H9 (cell line): ENCODE data around the gene MRPS14. TPM values are rescaled to one million over a fixed set of nuclear protein-coding genes. Genes with fewer than 3 reads are reported as not detected.

Experiments
- DNase-seq: peaks from one replicate; pipeline ENCODE4 v3.0.0-alpha.2; 2017
- H2AFZ ChIP-seq: one replicate; pipeline ENCODE4 v1.6.1; 2013; ENCODE audit warnings: mild to moderate bottlenecking, low read length, control low read depth, moderate library complexity
- H2AK5ac ChIP-seq: 2 replicates; pipeline ENCODE4 v1.6.1; 2013; ENCODE audit warnings: low read length, control low read depth, mixed read lengths; ENCODE audit not compliant: insufficient read length
- H2BK120ac ChIP-seq: one replicate; pipeline ENCODE4 v1.6.1; 2013; ENCODE audit warnings: low read depth, mild to moderate bottlenecking, low read length, control low read depth, inconsistent platforms; ENCODE audit not compliant: poor library complexity, severe bottlenecking
- H2BK12ac ChIP-seq: 2 replicates; pipeline ENCODE4 v1.6.1; 2013; ENCODE audit warnings: low read length, control low read depth, mixed read lengths, low read depth; ENCODE audit not compliant: insufficient read length
- H2BK15ac ChIP-seq: 2 replicates; pipeline ENCODE4 v1.6.1; 2013; ENCODE audit warnings: low read depth, low read length, control low read depth
- H2BK20ac ChIP-seq: one replicate; pipeline ENCODE4 v1.6.1; 2013; ENCODE audit warnings: low read depth, mild to moderate bottlenecking, low read length, control low read depth, inconsistent platforms; ENCODE audit not compliant: poor library complexity, severe bottlenecking
- H2BK5ac ChIP-seq: 2 replicates; pipeline ENCODE4 v1.6.1; 2013; ENCODE audit warnings: low read length, control low read depth, mixed read lengths; ENCODE audit not compliant: insufficient read length
- H3K14ac ChIP-seq: 2 replicates; pipeline ENCODE4 v1.6.1; 2013; ENCODE audit warnings: low read length, control low read depth; ENCODE audit not compliant: insufficient read depth
- H3K18ac ChIP-seq: 2 replicates; pipeline ENCODE4 v1.6.1; 2013; ENCODE audit warnings: low read depth, mild to moderate bottlenecking, mixed read lengths, low read length, control low read depth; ENCODE audit not compliant: insufficient read length
- H3K23ac ChIP-seq: 2 replicates; pipeline ENCODE4 v1.6.1; 2013; ENCODE audit warnings: low read length, control low read depth, mixed read lengths, low read depth; ENCODE audit not compliant: insufficient read length
- H3K23me2 ChIP-seq: 2 replicates; pipeline ENCODE4 v1.6.1; 2013; ENCODE audit warnings: low read depth, mild to moderate bottlenecking, mixed read lengths, low read length, control low read depth; ENCODE audit not compliant: insufficient read length, poor library complexity, severe bottlenecking
- H3K27ac ChIP-seq: 2 replicates; pipeline ENCODE4 v1.5.1; 2013; ENCODE audit warnings: low read length, control low read depth, mixed read lengths, low read depth; ENCODE audit not compliant: insufficient read length
- H3K27me3 ChIP-seq: 2 replicates; pipeline ENCODE4 v1.6.1; 2013; ENCODE audit warnings: low read length, control low read depth, inconsistent platforms; ENCODE audit not compliant: insufficient read depth
- H3K4ac ChIP-seq: 2 replicates; pipeline ENCODE4 v1.6.1; 2013; ENCODE audit warnings: low read depth, mild to moderate bottlenecking, control low read depth, inconsistent platforms, low read length, moderate library complexity
- H3K4me1 ChIP-seq: 2 replicates; pipeline ENCODE4 v1.6.1; 2013; ENCODE audit warnings: low read length, control low read depth, inconsistent platforms; ENCODE audit not compliant: insufficient read depth
- H3K4me2 ChIP-seq: 2 replicates; pipeline ENCODE4 v1.6.1; 2013; ENCODE audit warnings: low read length, control low read depth, mixed read lengths; ENCODE audit not compliant: insufficient read length, insufficient read depth
- H3K56ac ChIP-seq: 2 replicates; pipeline ENCODE4 v1.6.1; 2013; ENCODE audit warnings: low read depth, mild to moderate bottlenecking, mixed read lengths, low read length, control low read depth; ENCODE audit not compliant: insufficient read length
- H3K79me1 ChIP-seq: 2 replicates; pipeline ENCODE4 v1.6.1; 2013; ENCODE audit warnings: low read depth, mild to moderate bottlenecking, moderate library complexity, low read length, control low read depth, inconsistent platforms; ENCODE audit not compliant: insufficient read depth, poor library complexity, severe bottlenecking
- H3K79me2 ChIP-seq: 2 replicates; pipeline ENCODE4 v1.6.1; 2013; ENCODE audit warnings: low read length, control low read depth, inconsistent platforms; ENCODE audit not compliant: insufficient read depth
- H3K9ac ChIP-seq: 2 replicates; pipeline ENCODE4 v1.6.1; 2013; ENCODE audit warnings: low read length, control low read depth, mixed read lengths; ENCODE audit not compliant: insufficient read length; ENCODE audit errors: extremely low read depth
- H3K9me3 ChIP-seq: one replicate; pipeline ENCODE4 v1.6.1; 2013; ENCODE audit warnings: low read depth, low read length, inconsistent platforms; ENCODE audit not compliant: control insufficient read depth
- H3T11ph ChIP-seq: one replicate; pipeline ENCODE4 v1.6.1; 2013; ENCODE audit warnings: mild to moderate bottlenecking, low read length, control low read depth, inconsistent platforms
- H4K20me1 ChIP-seq: one replicate; pipeline ENCODE4 v1.6.1; 2013; ENCODE audit not compliant: control insufficient read depth, insufficient read length, insufficient read depth
- H4K5ac ChIP-seq: 2 replicates; pipeline ENCODE4 v1.6.1; 2013; ENCODE audit warnings: low read depth, mild to moderate bottlenecking, mixed read lengths, low read length, control low read depth; ENCODE audit not compliant: insufficient read length
- H4K8ac ChIP-seq: replicated peaks from 2 replicates; pipeline ENCODE4 v1.6.1; 2013; ENCODE audit warnings: low read length, control low read depth, mixed read lengths, low read depth; ENCODE audit not compliant: insufficient read length
- H4K91ac ChIP-seq: 2 replicates; pipeline ENCODE4 v1.6.1; 2013; ENCODE audit warnings: low read depth, mild to moderate bottlenecking, moderate library complexity, mixed read lengths, low read length, control low read depth; ENCODE audit not compliant: insufficient read length
- H3K27ac Mint-ChIP-seq, 3 experiments: 2 replicates in 2 of 3; 3 replicates in 1 of 3; pipeline ENCODE4 v1.8.0; 2020 to 2021; ENCODE audit warnings: mixed read lengths in 3 of 3, mild to moderate bottlenecking in 1 of 3, moderate library complexity in 1 of 3
- H3K27me3 Mint-ChIP-seq: 2 replicates; pipeline ENCODE4 v1.8.0; 2021; ENCODE audit warnings: low read depth, mild to moderate bottlenecking, moderate library complexity, mixed read lengths
- H3K36me3 Mint-ChIP-seq, 3 experiments: 2 replicates in 2 of 3; 3 replicates in 1 of 3; pipeline ENCODE4 v1.8.0; 2020 to 2021; ENCODE audit warnings: low read depth in 3 of 3, mixed read lengths in 3 of 3; ENCODE audit not compliant: insufficient read depth in 1 of 3
- H3K4me1 Mint-ChIP-seq, 2 experiments: 2 replicates each; pipeline ENCODE4 v1.8.0; 2020; ENCODE audit warnings: mixed read lengths in 2 of 2
- H3K4me3 Mint-ChIP-seq, 2 experiments: 2 replicates in 1 of 2; 3 replicates in 1 of 2; pipeline ENCODE4 v1.8.0; 2020 to 2021; ENCODE audit warnings: mild to moderate bottlenecking in 2 of 2, mixed read lengths in 2 of 2, moderate library complexity in 1 of 2
- H3K9me3 Mint-ChIP-seq, 2 experiments: 2 replicates in 1 of 2; 3 replicates in 1 of 2; pipeline ENCODE4 v1.8.0; 2020; ENCODE audit warnings: mild to moderate bottlenecking in 2 of 2, mixed read lengths in 2 of 2, moderate library complexity in 1 of 2
- WGBS: extraction: QIAGEN DNeasy Blood & Tissue Kit; methylation state at CpG from one replicate; pipeline ENCODE4 v1.1.7; 2013; ENCODE audit warnings: missing lambda C conversion rate, low lambda C conversion rate, mixed read lengths; ENCODE audit not compliant: insufficient read length; ENCODE audit errors: extremely low coverage; 5-methylcytosine and 5-hydroxymethylcytosine counted together
- total RNA-seq: library from RNA; stranded (reverse); gene quantifications from 2 replicates; pipeline ENCODE4 v1.2.1, GENCODE V29; 2021
- TF ChIP-seq, protein P1 (sequence below): fragments of 200-600 bp; sonication (generic); conservative IDR thresholded peaks from 3 replicates; pipeline ENCODE4 v1.8.0; 2021; ENCODE audit warnings: antibody characterized with exemption, mild to moderate bottlenecking

Gene MRPS14
- total RNA-seq, 1 experiment from 2014 or later: 30.6 TPM

DNA sequence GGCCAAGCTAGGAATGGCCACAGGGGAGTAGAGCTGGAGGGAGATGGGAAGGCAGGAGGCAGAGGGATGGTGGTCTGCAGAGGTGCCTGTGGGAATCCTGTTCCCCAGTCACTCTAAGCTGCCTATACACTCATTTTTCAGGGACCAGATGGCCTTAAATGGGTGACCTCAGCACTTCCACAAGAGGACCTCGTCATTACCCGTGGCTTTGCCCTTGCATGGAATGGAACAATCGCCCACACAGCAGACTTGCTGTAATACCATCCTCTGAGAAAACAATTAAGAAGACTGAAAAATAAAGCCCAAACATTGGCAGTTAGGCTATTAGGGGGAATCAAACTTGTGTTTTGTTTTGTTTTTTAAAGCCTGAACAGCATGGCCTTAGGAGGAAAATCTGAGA is 31.5 kb upstream of the MRPS14 start:
- no CpG with 5 or more reads among the region's 3 CpGs for WGBS
- no peaks in the 10 kb centered on the region for H3K36me3 Mint-ChIP-seq

More for the DNA sequence above, 31.5 kb upstream of the MRPS14 start:
- no peak overlapping the region for H2BK12ac ChIP-seq
- TF ChIP-seq, protein P1, sequence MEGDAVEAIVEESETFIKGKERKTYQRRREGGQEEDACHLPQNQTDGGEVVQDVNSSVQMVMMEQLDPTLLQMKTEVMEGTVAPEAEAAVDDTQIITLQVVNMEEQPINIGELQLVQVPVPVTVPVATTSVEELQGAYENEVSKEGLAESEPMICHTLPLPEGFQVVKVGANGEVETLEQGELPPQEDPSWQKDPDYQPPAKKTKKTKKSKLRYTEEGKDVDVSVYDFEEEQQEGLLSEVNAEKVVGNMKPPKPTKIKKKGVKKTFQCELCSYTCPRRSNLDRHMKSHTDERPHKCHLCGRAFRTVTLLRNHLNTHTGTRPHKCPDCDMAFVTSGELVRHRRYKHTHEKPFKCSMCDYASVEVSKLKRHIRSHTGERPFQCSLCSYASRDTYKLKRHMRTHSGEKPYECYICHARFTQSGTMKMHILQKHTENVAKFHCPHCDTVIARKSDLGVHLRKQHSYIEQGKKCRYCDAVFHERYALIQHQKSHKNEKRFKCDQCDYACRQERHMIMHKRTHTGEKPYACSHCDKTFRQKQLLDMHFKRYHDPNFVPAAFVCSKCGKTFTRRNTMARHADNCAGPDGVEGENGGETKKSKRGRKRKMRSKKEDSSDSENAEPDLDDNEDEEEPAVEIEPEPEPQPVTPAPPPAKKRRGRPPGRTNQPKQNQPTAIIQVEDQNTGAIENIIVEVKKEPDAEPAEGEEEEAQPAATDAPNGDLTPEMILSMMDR: no peak
- Mint-ChIP-seq H3K27ac (no peak overlapping the region; a peak in 1 of 7 replicates), H3K9me3 (peaks cover 0 to 2% of the 10 kb centered on the region in 2 experiments; a peak in 2 of 5 replicates), H3K4me1 (no peaks in the 10 kb centered on the region), H3K27me3 (no peaks in the 10 kb centered on the region; the same call in 1 of the 2 replicates), H3K4me3 (no peak overlapping the region)
- no peak overlapping the region for H3K56ac ChIP-seq
- H2AK5ac ChIP-seq: no peak overlapping the region
- no peaks in the 10 kb centered on the region for H3K79me2 ChIP-seq
- H3K4me1 ChIP-seq: no peaks in the 10 kb centered on the region
- DNase-seq: no peak
- H4K8ac ChIP-seq: no peak overlapping the region
- no peak overlapping the region for H2BK5ac ChIP-seq
- no peak overlapping the region for H3K27ac ChIP-seq
- H3K23me2 ChIP-seq: no peaks in the 10 kb centered on the region
- H3K14ac ChIP-seq: no peak overlapping the region
- H2BK20ac ChIP-seq: no peak overlapping the region
- no peak overlapping the region for H3T11ph ChIP-seq
- H3K9ac ChIP-seq: no peak overlapping the region
- no peaks in the 10 kb centered on the region for H3K27me3 ChIP-seq
- H2BK120ac ChIP-seq: no peak overlapping the region
- no peaks in the 10 kb centered on the region for H4K20me1 ChIP-seq
- no peak overlapping the region for H2BK15ac ChIP-seq
- H3K18ac ChIP-seq: no peak overlapping the region
- no peak overlapping the region for H2AFZ ChIP-seq
- no peak overlapping the region for H4K5ac ChIP-seq
- no peaks in the 10 kb centered on the region for H3K9me3 ChIP-seq
- no peak overlapping the region for H3K4ac ChIP-seq
- H4K91ac ChIP-seq: no peak overlapping the region
- no peak overlapping the region for H3K23ac ChIP-seq
- no peaks in the 10 kb centered on the region for H3K79me1 ChIP-seq
- H3K4me2 ChIP-seq: no peak overlapping the region
